OCI-LY1 (cell line): Measurements from ENCODE around the gene KLF4.
A peak's percentile ranks its signal among the peaks of the same experiment; 100 is the strongest.

ENCODE experiments used
- H2AFZ ChIP-seq: fragments of 200-600 bp; sonication (generic), shearing (Covaris generic); 2 replicates; pipeline ENCODE4 v1.6.0; 2014; ENCODE audit warnings: antibody characterized with exemption, mild to moderate bottlenecking, low read length
- H3F3A ChIP-seq: fragments of 200-600 bp; sonication (generic), shearing (Covaris generic); 2 replicates; pipeline ENCODE4 v1.6.0; 2014; ENCODE audit warnings: mild to moderate bottlenecking, antibody characterized with exemption, low read length, moderate library complexity; ENCODE audit not compliant: insufficient read depth
- H3K27ac ChIP-seq: fragments of 200-600 bp; sonication (generic); 2 replicates; pipeline ENCODE4 v1.5.1; 2014; ENCODE audit warnings: low read length, mixed run types, mild to moderate bottlenecking, low read depth; ENCODE audit not compliant: poor library complexity, severe bottlenecking
- H3K27me3 ChIP-seq: fragments of 200-600 bp; sonication (generic); 2 replicates; pipeline ENCODE4 v1.6.0; 2014; ENCODE audit warnings: antibody characterized with exemption, mild to moderate bottlenecking, low read length, moderate library complexity; ENCODE audit not compliant: insufficient read depth
- H3K36me3 ChIP-seq: fragments of 200-600 bp; sonication (generic); 2 replicates; pipeline ENCODE4 v1.6.1; 2014; ENCODE audit warnings: mild to moderate bottlenecking, antibody characterized with exemption, low read length, moderate library complexity, mixed read lengths; ENCODE audit not compliant: insufficient read depth
- H3K4me1 ChIP-seq: fragments of 200-600 bp; sonication (generic); 2 replicates; pipeline ENCODE4 v1.5.1; 2014; ENCODE audit warnings: mild to moderate bottlenecking, low read length, moderate library complexity; ENCODE audit not compliant: insufficient read depth, severe bottlenecking
- H3K4me2 ChIP-seq: fragments of 200-600 bp; sonication (generic), shearing (Covaris generic); 2 replicates; pipeline ENCODE4 v1.6.1; 2014; ENCODE audit warnings: low read length
- H3K4me3 ChIP-seq: fragments of 200-600 bp; sonication (generic); 2 replicates; pipeline ENCODE4 v1.5.1; 2014; ENCODE audit warnings: low read length, low read depth, mild to moderate bottlenecking, mixed read lengths; ENCODE audit not compliant: poor library complexity, severe bottlenecking
- H3K79me2 ChIP-seq: fragments of 200-600 bp; shearing (Covaris generic); 2 replicates; pipeline ENCODE4 v1.6.1; 2016; ENCODE audit warnings: mixed run types, low read length, mixed read lengths; ENCODE audit not compliant: insufficient read depth
- H3K9ac ChIP-seq: fragments of 200-600 bp; sonication (generic), shearing (Covaris generic); 2 replicates; pipeline ENCODE4 v1.6.1; 2014; ENCODE audit warnings: mild to moderate bottlenecking, low read length, mixed read lengths
- H3K9me2 ChIP-seq: fragments of 200-600 bp; sonication (generic), shearing (Covaris generic); 2 replicates; pipeline ENCODE4 v1.6.1; 2014; ENCODE audit warnings: low read depth, mild to moderate bottlenecking, low read length, mixed read lengths
- H3K9me3 ChIP-seq: fragments of 200-600 bp; shearing (Covaris generic); 2 replicates; pipeline ENCODE4 v1.6.1; 2014; ENCODE audit warnings: low read length, mixed read lengths
- H4K20me1 ChIP-seq: fragments of 200-600 bp; sonication (generic), shearing (Covaris generic); 2 replicates; pipeline ENCODE4 v1.6.0; 2016; ENCODE audit warnings: mild to moderate bottlenecking, low read length; ENCODE audit not compliant: insufficient read depth
- CTCF ChIP-seq: fragments of 200-600 bp; sonication (generic), shearing (Covaris generic); IDR thresholded peaks from 2 replicates; pipeline ENCODE4 v1.5.1; 2017; ENCODE audit warnings: mild to moderate bottlenecking, antibody characterized with exemption, low read length, moderate library complexity, mixed read lengths
- EZH2 ChIP-seq: fragments of 200-600 bp; sonication (generic), shearing (Covaris generic); IDR thresholded peaks from 2 replicates; pipeline ENCODE4 v1.8.0; 2017; ENCODE audit warnings: borderline replicate concordance, mixed run types, mild to moderate bottlenecking, antibody characterized with exemption, low read length, moderate library complexity, mixed read lengths

The KLF4 gene

GRCh38 chr9:107486674-107487520 lies 2.7 kb downstream of the KLF4 start:
- Histone ChIP-seq H3K27ac (no peak overlapping the region), H3K9ac (no peak overlapping the region), H3K4me2 (no peak overlapping the region)

DNA sequence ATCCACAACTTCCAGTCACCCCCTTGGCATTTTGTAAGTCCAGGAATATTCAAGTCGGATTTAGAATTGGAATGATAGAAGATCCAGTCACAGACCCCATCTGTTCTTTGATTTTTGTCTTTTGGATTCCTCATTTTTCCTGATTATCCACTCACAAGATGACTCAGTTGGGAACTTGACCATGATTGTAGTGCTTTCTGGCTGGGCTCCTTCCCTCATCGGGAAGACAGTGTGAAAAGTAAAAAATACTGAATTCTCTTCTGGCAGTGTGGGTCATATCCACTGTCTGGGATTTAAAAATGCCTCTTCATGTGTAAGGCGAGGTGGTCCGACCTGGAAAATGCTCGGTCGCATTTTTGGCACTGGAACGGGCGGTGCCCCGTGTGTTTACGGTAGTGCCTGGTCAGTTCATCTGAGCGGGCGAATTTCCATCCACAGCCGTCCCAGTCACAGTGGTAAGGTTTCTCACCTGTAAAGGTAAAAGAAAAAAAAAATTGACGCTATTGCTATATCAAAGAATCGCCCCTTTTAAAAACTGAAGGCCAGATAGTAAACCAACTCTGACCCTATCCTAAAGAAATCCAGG lies 4.0 kb downstream of the KLF4 start:
- H3K4me3 ChIP-seq, result no peak overlapping the region
- no peaks in the 10 kb centered on the region for H4K20me1 ChIP-seq

More at GRCh38 chr9:107486674-107487520, 2.7 kb downstream of the KLF4 start:
- H3K27me3 ChIP-seq, result no peaks in the 10 kb centered on the region
- no peaks in the 10 kb centered on the region for H4K20me1 ChIP-seq
- TF ChIP-seq CTCF, result no peak
- TF ChIP-seq EZH2, result no peak
- no peaks in the 10 kb centered on the region for H3K79me2 ChIP-seq
- no peak overlapping the region for H2AFZ ChIP-seq
- H3F3A ChIP-seq, result no peaks in the 10 kb centered on the region
- H3K9me3 ChIP-seq, result no peaks in the 10 kb centered on the region
- no peak overlapping the region for H3K4me3 ChIP-seq
- no peaks in the 10 kb centered on the region for H3K9me2 ChIP-seq
- no peaks in the 10 kb centered on the region for H3K36me3 ChIP-seq
- H3K4me1 ChIP-seq, result no peaks in the 10 kb centered on the region

DNA sequence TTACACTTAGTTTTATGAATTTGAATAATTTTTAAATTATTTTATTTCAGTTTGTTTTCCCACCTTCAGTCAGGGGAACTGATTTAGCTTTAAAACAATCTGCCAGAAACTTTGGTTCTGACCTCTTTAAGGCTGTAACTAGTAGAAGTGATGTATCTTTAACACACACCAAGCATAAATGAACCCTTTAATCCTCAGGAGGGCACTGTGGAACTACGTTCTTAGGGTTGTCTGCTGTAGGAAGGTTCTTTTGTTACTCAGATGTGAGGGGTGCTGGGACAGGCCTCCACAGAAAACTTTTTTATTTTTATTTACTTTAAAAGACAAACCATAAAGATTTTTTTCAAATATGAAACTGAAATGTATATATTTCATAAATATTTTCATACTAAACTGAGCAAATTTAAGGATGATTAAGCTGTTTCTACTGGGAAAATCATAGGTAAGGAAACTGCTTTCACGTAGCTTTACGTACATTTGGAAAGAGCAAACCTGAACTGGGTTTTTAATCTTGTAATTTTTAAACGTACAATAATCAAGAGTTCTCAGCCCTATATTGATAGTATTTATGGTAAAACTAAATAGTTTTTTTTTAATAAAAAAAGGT lies 5.3 kb downstream of the KLF4 start:
- Histone ChIP-seq H3K4me1 (no peaks in the 10 kb centered on the region), H4K20me1 (no peaks in the 10 kb centered on the region), H3K9me3 (no peaks in the 10 kb centered on the region), H3K27ac (no peak overlapping the region), H3K4me2 (no peak overlapping the region), H3F3A (no peaks in the 10 kb centered on the region), H2AFZ (no peak overlapping the region), H3K27me3 (no peaks in the 10 kb centered on the region), H3K9me2 (no peaks in the 10 kb centered on the region), H3K36me3 (no peaks in the 10 kb centered on the region), H3K4me3 (no peak overlapping the region), H3K79me2 (no peaks in the 10 kb centered on the region), H3K9ac (no peak overlapping the region)
- TF ChIP-seq EZH2 (no peak), CTCF (peak; percentile 43)

More for the DNA sequence above, 4.0 kb downstream of the KLF4 start:
- H3K27ac ChIP-seq, result no peak overlapping the region
- H3F3A ChIP-seq, result no peaks in the 10 kb centered on the region
- TF ChIP-seq EZH2, result no peak
- TF ChIP-seq CTCF, result no peak
- H3K79me2 ChIP-seq, result no peaks in the 10 kb centered on the region
- H3K9me2 ChIP-seq, result no peaks in the 10 kb centered on the region
- H3K9ac ChIP-seq, result no peak overlapping the region
- no peaks in the 10 kb centered on the region for H3K27me3 ChIP-seq
- no peak overlapping the region for H2AFZ ChIP-seq
- H3K4me2 ChIP-seq, result no peak overlapping the region
- no peaks in the 10 kb centered on the region for H3K9me3 ChIP-seq
- H3K4me1 ChIP-seq, result no peaks in the 10 kb centered on the region
- no peaks in the 10 kb centered on the region for H3K36me3 ChIP-seq
